ENCODE results near the gene PEX6.

Gene PEX6, protein sequence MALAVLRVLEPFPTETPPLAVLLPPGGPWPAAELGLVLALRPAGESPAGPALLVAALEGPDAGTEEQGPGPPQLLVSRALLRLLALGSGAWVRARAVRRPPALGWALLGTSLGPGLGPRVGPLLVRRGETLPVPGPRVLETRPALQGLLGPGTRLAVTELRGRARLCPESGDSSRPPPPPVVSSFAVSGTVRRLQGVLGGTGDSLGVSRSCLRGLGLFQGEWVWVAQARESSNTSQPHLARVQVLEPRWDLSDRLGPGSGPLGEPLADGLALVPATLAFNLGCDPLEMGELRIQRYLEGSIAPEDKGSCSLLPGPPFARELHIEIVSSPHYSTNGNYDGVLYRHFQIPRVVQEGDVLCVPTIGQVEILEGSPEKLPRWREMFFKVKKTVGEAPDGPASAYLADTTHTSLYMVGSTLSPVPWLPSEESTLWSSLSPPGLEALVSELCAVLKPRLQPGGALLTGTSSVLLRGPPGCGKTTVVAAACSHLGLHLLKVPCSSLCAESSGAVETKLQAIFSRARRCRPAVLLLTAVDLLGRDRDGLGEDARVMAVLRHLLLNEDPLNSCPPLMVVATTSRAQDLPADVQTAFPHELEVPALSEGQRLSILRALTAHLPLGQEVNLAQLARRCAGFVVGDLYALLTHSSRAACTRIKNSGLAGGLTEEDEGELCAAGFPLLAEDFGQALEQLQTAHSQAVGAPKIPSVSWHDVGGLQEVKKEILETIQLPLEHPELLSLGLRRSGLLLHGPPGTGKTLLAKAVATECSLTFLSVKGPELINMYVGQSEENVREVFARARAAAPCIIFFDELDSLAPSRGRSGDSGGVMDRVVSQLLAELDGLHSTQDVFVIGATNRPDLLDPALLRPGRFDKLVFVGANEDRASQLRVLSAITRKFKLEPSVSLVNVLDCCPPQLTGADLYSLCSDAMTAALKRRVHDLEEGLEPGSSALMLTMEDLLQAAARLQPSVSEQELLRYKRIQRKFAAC

DNA sequence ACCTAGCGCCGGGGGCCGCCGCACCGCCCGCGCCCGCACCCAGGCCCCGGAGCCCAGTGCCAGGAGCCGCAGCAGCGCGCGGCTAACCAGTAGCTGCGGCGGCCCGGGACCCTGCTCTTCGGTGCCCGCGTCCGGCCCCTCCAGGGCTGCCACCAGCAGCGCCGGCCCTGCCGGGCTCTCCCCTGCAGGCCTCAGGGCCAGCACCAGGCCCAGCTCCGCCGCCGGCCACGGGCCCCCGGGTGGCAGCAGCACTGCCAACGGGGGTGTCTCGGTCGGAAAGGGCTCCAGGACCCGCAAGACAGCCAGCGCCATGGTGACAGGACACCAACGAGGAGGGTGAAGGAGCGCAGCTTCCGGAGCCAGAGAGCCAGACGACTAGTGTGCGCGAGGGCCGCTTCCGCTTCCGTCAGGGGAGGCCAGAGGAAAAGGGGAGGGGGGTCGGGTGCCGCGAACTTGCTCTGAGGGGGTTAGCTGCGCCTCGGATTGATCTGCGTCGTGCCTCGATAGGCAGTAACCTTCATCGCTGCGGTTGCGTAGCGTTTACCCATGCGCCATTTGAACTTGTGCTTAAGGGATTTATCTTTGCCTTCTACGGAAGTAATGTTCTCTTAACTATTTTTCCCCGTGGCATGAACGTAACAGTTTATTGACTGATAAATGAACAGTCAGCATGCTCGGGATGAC, at the start of gene PEX6:
Gene PEX6, minus strand, starts transcription at position 343 of the 684 bp plus-strand sequence. Its CDS starts 31 bp downstream, at position 312.
- peak; percentile 88 to 91 (median 90) for DNase-seq (ENCODE audit: low read depth in 2 of 3, low spot score in 1 of 3)

DNA sequence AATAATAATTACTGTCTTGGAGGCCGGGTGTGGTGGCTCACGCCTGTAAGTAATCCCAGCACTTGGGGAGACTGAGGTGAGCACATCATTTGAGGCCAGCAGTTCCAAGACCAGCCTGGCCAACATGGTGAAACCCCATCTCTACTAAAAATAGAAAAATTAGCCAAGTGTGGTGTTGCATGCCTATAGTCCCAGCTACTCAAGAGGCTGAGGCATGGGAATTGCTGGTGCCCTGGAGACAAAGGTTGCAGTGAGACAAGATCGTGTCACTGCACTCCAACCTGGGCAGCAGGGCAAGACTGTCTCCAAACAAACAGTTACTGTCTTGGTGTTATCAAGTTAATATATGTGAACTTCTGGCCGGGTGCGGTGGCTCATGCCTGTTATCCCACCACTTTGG, 47.4 kb upstream of the PEX6 start:
- DNase-seq (ENCODE audit: low read depth in 2 of 3, low spot score in 1 of 3): no peak

GRCh38 chr6:43024436-43024835, 45.5 kb upstream of the PEX6 start:
- DNase-seq (ENCODE audit: low read depth in 2 of 3, low spot score in 1 of 3): no peak

GRCh38 chr6:43021270-43022047, 42.5 kb upstream of the PEX6 start, which contains the start of gene RRP36:
TSS of gene RRP36 (plus strand) at chr6:43021623. CDS start at chr6:43021655, 32 bp downstream.
- DNase-seq (ENCODE audit: low read depth in 2 of 3, low spot score in 1 of 3): peak; percentile 41 to 75 (median 48)

DNA sequence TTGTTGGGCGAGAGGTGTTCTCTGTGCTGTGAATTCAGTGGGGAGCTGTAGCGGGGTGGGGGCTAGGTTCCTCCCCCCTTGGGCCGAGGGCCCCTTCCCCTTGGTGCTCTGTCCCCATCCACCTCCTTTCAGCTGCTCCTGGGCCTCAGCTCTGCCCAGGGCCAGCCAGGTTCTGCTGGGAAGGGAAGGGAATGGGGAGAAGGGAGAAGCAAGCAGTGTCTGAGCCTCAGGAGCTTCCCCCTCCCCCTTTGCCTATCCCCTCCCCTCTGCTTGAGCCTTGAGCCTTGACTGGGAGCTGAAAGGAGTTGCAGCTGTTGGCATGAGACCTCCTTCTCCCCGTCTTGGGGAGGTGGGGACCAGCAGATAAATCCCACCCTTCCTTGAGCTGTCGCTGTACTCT, 41.9 kb upstream of the PEX6 start:
- DNase-seq (ENCODE audit: low read depth in 2 of 3, low spot score in 1 of 3): no peak

- DNase-seq (ENCODE audit: low read depth in 2 of 3, low spot score in 1 of 3): no peak
These were observed 41.2 kb upstream of the PEX6 start for GRCh38 chr6:43020052-43020705.

- no peak for DNase-seq (ENCODE audit: low read depth in 2 of 3, low spot score in 1 of 3)
These were observed 40.2 kb upstream of the PEX6 start for GRCh38 chr6:43019152-43019551.

DNA sequence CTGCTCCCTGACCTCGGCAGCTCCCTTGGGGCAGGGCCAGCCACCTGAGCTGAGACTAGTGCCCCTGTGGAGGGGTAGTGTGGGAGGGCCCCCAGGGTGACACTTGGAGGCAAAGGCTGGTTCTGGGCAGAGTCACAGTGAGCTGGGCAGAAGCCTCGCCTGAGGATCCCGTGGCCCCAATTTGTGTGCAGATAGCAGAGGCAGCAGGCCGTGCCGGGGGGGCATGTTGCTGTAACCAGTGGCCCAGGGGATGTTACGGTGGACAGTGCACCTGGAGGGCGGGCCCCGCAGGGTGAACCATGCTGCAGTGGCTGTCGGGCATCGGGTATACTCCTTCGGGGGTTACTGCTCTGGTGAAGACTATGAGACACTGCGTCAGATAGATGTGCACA, 38.0 kb upstream of the PEX6 start:
- DNase-seq (ENCODE audit: low read depth in 2 of 3, low spot score in 1 of 3): no peak

- DNase-seq (ENCODE audit: low read depth in 2 of 3, low spot score in 1 of 3): no peak
These were observed 37.4 kb upstream of the PEX6 start for GRCh38 chr6:43016176-43016942.

GRCh38 chr6:43014434-43014909, 35.5 kb upstream of the PEX6 start:
- no peak for DNase-seq (ENCODE audit: low read depth in 2 of 3, low spot score in 1 of 3)

- DNase-seq (ENCODE audit: low read depth in 2 of 3, low spot score in 1 of 3): peak; percentile 98 to 99 (median 99)
These were observed 35.0 kb upstream of the PEX6 start, which contains the start of the genes KLHDC3 and MEA1 for GRCh38 chr6:43013843-43014433. TSS of gene KLHDC3 (plus strand) at chr6:43014249. CDS start at chr6:43017193, 2,944 bp downstream. TSS of gene MEA1 (minus strand) at chr6:43013946. CDS start at chr6:43013813, 133 bp downstream.

GRCh38 chr6:43013097-43013842, 34.3 kb upstream of the PEX6 start:
- DNase-seq (ENCODE audit: low read depth in 2 of 3, low spot score in 1 of 3): no peak

- no peak for DNase-seq (ENCODE audit: low read depth in 2 of 3, low spot score in 1 of 3)
These were observed 33.4 kb upstream of the PEX6 start for GRCh38 chr6:43012364-43012763.

DNA sequence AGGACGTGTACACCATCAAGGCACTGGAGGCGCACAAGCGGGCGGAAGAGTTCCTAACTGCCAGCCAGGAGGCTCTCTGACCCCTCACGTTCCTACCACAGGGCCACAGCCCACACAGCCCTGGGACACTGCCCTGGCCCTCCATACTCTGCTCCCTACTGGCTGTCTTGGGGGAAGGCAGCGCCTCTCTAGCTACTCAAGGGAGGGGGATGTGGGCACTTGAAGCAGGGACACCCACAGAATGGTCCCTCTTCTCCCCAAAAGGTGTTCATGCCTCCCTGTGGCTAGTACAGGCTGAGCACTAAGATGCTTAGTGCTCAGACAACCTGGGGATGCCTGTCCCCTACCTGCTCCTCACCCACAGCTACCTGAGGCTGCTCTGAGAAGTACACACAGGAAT, 32.2 kb upstream of the PEX6 start:
- DNase-seq (ENCODE audit: low read depth in 2 of 3, low spot score in 1 of 3): no peak

DNA sequence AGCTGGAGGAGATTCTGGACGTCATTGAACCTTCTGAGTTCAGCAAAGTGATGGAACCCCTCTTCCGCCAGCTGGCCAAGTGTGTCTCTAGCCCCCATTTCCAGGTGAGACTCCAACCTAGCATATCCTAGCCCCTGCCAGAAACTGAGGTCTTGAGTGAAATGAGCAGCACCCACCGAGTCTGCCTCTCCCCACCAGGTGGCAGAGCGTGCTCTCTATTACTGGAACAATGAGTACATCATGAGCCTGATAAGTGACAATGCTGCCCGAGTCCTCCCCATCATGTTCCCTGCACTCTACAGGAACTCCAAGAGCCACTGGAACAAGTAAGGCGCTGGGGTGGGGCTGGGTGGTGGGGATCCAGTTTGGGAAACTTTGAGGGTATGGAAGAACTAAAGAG, 30.1 kb upstream of the PEX6 start:
- DNase-seq (ENCODE audit: low read depth in 2 of 3, low spot score in 1 of 3): no peak

GRCh38 chr6:43007126-43007525, 28.1 kb upstream of the PEX6 start:
- no peak for DNase-seq (ENCODE audit: low read depth in 2 of 3, low spot score in 1 of 3)

- DNase-seq (ENCODE audit: low read depth in 2 of 3, low spot score in 1 of 3): no peak
These were observed 27.3 kb upstream of the PEX6 start for GRCh38 chr6:43006251-43006650.

GRCh38 chr6:43005844-43006243, 26.9 kb upstream of the PEX6 start:
- DNase-seq (ENCODE audit: low read depth in 2 of 3, low spot score in 1 of 3): no peak

Measured in stimulated activated CD4-positive, alpha-beta T cell treated with anti-CD3 and anti-CD28 coated beads, Interleukin-12 subunit alpha, Interleukin-12 subunit beta, amount 100 ng/mL, for 48 hours (primary cell).